NCI-H69 (cell line): ENCODE results near the gene NTF3.

ENCODE experiments used
- DNase-seq: peaks from one replicate; lab custom pipeline; 2025; lab: John Stamatoyannopoulos, UW

NTF3 gene

DNA sequence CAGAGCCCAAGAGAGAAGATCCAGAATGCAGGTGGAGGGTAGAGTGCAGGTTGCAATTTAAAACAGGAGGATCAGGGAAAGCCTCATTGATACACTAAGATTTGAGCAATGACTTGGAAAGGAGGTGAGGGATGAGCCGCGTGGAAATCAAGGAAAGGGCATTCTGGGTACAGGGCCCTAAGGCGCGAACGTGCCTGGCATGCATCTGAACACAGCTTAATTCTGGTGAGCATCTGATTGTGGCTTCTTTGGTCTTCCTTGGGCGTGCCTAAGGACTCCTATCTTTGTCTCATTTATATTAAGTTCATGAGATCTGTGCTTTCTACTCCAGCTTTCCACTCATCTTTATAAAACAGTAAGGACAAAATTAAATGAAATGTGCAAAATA lies 79.3 kb downstream of the NTF3 start:
- no peak for DNase-seq

DNA sequence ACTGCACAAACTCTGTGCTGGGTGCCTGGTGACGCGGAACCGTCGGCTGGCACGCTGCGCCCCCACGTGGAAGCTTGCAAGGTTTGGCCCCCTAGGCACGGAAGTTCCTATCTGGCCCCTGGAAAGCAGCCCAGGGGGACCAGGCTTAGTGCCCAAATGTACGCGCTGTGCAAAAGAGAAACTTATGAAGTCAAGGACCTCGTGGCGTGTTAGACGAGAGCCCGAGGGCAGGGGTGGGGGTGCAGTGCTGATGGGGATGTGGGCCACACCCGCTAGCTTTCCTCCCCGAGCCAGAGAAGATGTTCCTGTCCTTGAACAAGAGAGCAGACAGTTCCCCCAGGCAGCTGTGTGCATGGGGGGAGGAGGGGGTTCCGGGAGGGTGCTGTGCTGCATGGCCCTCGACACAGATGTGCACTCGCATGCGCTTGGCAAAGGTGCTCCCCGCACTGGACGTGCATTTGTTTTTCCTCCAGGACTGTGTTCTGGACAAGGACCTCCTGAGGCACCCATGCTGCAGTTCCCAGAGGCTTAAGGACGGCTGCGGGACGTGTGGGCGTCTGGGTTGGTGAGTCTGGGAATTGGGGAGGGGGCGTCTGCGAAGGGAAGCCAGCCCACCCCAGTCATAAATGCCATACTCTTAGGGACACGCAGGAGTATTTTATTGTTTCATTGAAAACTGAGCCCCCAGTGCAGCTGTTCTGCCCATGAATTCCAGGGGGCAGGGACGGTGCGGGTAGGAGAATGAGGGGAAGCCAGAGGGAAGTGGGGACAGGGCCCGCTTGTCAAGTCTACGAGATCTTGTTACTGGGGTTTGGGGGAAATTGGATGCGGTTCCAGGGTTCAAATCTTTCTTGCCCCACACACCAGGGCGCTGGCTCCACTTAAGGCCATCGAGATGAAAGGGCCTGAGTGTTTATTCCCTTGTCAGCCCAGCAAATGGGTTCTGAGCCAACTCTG lies 80.0 kb downstream of the NTF3 start:
- no peak for DNase-seq

DNA sequence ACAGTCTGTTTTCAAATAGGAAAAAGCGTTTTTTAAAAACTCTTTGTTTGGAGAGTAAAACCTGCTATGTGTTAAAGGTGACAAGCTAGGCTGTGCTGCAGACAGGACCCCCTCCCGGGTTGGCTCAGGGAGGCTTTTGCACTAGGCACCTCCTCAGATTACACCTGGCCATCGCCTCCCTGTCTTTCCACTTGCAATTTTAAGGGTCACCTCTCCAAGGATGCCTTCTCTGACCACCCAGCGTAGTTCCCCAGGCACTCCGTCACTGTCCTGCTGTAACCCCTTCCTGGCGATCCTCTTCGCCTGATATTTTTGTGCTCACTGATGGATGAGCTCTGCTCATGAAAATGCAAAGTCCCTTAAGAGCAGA lies 80.7 kb downstream of the NTF3 start:
- DNase-seq, result no peak

DNA sequence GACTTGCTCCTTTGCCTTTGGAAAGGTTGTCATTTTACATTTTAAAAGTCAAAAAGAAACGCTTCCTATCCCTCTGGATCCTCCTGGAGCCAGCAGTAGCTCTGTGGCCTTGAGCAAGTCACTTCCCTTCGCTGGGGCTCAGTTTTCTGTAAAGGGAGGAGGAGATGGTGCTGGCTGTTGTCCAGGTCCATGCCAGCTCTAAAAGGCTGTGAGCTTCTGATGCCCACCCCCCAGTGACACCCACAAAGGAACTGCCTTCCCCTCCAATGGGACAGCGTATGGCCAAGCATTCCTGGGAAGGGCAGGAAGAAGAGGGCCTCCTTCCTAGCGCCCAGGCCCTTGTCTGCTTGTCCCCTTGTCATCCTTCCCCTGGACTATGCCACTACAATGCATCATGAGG lies 81.5 kb downstream of the NTF3 start:
- no peak for DNase-seq

DNA sequence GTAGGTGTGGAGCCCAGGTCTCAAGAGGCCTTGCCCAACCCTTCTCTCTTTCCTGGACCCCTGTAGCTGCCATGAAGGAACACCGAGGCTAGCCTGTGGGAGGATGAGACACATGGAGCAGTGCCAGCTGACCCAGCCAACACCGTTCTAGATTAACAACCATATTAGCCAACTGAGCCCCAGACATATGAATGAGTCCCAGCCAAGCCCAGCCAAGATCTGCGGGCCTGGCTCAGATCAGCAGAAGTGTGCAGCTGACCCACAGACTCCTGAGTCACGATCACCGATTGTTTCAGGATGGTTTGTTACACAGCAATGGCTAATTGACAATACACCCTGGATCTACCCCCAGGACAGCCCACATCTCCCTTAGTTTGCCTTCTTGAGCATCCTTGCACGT lies 82.1 kb downstream of the NTF3 start:
- no peak for DNase-seq

DNA sequence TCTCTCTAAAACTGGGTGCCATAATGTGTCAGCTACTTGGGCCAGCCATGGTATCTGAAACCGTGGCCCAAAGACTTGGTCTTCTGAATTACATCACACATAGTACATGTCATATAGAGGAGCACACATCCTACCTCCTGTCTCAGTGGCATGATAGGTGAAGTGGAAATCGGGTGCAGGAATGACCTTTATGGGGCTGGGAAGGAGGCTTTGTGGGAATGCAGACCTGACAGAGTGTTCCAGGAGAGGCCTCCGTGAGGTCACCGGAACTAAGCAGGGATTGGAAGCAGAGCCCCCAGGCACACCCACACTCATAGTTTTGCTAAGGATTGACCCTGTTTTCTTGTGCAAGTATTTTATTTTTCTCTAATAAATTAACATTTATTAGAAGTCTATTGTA lies 82.6 kb downstream of the NTF3 start:
- DNase-seq, result no peak

DNA sequence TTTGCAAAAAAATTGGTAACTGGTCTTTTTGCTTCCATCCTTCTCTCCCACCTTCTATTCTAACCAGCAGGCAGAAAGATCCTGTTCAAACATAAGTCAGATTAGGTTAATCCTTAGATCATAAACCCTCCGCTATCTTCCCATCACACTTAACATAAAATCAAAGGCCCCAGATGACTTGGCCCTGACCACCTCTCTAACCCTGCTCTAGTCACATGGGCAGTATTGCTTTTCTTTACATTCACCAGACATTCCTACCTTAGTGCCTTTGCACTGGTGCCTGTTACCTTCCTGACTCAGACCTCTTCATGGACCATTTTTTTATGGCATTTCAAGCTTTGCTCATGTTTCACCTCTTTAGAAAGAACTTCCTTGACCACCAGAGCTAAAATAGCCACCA lies 83.5 kb downstream of the NTF3 start:
- DNase-seq, result no peak

DNA sequence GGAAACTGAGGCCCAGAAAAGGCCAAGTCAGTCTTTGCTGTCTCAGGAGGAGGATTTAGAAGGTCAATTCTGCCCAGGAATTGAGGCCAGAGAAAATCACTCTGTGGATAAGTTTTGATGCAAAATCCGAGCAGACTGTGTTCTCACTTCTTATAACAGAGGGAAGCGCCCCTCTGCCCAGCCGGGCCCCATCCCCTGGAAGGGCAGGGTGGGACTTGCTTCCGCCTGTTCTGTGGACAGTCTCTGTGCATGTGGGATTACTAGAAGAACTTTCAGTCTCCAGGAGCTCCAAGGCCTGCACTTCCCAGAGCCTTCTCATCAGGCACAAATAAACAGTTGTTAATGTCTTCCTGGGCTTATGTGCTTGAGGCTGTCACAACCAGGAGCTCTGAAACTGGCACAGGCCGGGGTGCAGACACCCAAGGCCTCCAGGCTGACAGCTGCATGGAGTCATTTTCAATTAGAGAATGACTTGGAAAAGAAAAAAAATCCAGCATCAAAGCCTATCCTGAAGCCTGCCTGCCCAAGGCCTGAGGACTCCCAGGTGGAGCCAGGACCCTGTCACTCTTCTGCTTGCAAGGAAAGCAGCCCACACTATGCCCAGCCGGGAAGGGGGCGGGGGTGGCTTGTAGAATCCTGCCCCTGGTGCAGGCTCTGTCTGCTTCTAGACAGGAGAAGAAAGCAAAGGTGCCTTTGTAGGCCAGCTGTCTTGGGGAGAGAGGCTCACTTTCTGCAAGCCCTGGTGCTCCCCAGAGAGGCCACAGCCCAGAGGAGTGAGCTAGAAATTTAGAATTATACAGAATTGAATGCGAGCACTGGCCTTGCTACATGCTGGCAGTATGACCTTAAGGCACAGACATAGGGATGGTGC lies 84.7 kb downstream of the NTF3 start:
- no peak for DNase-seq

DNA sequence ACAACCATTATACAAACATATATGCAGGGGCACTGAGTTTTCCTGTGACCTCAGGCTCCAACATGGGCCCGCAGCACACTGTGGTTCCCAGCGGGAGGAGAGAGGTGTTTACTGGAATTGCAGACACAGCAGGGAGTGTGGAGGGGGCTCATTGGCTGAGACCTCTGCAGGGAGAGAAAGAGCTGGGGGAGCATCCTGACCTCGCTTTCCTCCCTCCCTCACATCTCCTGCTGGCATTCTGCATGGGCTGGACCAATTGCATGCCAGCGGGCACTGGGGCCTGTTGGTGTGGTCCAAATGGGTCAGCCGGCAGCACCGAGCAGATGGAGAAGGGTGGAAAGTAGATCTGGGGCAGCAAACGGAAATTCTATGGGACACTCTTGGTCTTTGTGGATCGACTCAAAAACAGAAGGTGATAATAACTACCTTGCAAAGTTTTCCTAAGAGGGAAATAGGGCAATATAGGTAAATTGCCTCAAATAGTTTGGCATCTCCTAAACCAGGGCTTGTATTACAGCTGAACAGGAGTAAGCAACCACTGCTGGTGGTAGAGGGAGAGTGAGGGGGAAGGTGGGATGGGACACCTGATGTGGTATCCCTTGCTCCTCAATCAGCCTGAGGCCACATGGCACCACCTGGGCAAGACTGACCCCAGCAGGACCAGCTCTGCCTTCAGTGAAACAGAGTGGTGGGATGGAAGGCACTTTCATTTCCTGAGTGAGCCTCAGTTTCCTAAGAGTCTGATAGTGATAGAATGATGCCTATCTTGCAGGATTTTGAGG lies 86.9 kb downstream of the NTF3 start:
- peak; percentile 15 for DNase-seq

DNA sequence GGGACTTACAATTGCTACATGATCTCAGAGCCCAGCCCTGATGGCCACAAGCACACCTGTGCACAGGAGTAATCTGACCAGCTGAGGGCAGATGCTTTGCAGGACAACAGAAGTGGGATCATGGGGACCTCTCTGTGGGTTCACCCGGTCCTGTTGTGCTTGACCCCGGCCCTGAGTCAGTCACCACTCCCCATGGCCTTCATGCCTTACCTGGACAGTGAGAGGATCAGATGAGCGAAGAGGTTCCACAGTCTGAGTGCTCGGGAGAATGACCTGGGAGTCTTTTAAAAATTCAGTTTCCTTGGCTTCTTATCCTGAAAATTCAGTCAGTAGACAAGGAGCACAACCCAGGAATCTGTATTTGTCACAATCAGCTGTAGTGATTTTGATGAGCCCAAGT lies 88.1 kb downstream of the NTF3 start:
- no peak for DNase-seq

DNA sequence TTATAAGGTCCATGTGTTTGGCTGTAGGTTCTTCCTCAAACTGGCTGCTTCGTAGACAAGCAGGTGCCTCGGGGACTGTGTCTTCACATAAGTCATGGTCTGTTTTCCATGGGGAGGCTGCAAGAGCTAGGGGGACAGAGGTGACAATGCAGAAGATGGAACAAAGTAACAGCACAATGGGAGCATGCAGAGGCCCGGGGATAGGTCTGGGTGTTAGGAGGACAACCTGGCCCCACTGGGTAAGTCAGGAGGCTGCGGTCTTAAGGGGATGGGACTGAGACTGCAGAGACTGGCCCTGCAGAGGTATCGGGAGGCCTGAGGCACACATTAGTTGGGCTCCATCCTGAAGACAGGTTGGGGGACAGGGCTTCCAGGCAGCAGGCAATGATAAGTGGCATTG lies 88.9 kb downstream of the NTF3 start:
- no peak for DNase-seq

DNA sequence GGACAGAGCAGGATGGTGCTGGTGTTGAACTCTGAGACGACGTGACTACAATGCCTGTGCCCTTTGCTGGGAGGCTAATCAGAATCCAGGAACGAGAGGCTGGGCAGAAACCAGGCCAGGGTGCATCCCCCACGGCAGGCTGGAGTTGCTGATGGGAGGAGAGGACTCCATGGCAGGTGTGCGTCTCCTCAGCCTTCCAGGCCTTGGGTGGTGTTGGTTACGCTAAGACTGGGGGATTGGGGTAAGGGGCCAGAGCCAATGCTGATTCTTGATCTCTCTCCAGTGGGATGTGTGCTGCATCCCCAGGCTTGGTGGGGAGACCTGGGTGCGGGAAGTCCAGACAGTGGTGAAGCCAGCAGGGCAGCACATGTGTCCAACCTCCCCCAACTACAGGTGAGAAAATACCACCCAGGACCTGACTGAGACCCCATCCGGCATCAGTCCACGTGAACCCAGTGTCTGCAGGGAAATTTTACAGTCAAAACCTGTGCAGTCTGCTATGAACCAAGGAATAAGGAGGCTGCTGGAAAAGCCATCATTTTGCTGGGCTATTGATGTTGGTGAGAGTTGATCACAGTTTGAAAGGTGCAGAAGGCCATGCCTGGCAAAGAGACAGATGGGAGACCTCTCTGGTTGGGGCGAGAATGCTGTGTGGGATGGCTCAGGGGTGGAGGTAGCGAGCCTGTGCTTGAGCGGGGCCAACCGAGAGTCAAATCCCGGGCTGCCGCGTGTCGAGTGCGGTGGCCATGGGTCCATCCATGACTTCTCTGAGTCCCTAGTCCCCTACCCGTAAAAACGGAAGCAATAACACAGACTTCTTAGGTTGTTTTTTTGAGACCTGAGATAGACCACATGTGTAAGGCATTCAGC lies 89.8 kb downstream of the NTF3 start:
- DNase-seq, result no peak

DNA sequence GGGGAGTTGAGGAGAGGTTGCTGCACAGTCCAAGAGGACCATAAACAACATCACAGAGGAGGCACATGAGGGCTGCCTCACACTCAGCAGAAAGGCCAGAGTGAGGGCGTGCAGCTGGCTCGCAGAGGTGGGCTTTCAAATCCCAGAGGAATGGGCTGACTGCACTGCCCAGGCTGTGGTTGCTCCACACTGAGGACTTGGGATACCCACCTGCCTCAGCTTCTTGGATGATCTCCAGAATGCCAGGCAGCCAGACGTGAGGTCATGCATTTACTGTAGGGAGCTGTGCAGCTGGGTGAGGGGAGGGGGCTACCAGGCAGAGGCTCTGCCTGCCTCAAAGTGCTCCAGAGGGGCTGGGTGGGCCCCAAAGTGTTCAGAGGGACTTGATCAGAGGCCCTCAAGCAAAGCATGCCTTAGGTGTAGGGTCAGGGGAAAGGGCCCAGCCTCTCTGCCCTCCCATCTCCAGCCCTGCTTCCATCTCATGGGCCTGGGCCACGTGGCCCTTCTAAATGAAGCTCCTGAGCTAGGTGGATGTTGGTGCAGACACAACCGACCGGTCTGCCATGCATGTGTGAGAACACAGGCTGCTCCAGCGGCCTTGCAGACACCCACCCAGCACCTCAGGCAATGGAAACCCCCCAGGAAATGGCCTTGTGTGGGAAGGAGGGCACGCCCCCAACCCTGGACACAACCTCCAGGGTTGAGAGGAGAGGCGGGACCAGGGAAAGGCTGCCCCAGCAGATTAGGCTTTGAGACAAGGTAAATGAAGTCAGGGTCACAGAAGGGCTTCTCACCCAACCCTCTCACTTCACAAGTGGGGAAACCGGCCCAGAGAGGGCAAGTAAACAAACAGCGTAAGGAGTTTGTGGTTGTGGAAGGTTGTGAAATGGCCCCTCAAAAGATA lies 90.8 kb downstream of the NTF3 start:
- peak; percentile 66 for DNase-seq

DNA sequence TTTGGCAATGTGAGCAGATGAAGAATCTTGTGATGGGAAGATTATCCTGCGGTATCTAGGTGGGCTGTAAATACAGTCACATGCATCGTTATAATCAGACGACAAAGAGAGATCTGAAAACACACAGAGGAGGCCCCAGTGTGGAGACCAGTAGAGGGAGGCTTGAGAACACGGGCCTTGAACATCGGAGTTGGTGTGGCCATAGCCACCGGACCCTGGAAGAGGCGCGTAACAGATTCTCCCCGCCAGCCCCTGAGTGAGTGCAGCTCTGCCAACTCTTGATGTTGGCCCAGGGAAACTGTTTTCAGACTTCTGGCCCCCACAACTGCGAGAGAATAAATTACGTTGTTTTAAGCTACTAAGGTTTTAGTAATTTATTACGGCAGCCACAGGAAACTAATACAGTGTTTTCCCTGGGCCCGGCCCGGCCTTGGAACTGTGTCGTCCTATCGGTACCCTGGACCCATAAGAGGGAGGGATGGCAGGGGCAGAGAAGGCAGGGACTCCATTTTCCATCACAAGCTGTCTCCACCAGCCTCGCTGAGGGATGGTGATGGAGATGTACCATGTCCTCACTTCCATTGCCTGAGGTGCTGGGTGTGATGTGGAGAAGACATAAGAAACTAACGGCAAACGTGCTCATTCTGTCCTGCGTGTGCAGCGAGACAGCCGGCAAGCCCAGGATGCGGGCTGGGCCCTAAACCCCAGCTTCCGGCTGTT lies 91.6 kb downstream of the NTF3 start:
- DNase-seq, result no peak

DNA sequence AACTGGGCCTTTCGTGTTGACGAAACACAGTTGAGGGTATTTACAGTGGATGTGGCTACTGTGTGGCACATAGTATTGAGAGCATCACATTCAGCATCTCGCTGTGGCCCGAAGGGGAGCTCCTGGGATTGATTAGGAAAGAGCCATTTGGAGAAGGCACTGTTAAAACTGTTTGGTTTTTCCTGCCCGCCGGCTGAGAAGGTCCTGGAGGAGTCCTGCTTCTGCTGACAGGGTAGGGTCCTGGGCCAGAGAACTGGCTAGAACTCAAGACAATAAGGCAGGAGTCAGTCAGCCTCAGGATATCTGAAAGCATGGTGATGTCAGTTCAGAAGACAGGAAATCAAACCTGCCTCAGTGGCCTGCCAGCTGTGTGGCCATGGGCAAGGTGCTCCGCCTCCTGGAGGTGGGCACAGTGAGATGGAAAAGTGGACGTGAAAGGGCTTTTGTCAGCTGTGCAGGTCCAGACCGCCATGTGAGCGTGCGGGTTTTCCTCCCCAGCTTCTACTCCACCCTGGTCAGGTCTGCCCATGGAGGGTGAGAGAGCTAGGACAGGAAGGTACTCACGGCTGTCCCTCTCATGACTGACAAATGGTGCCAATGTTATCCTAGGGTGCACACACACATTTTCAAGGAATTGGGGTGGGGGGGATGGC lies 92.3 kb downstream of the NTF3 start:
- no peak for DNase-seq

DNA sequence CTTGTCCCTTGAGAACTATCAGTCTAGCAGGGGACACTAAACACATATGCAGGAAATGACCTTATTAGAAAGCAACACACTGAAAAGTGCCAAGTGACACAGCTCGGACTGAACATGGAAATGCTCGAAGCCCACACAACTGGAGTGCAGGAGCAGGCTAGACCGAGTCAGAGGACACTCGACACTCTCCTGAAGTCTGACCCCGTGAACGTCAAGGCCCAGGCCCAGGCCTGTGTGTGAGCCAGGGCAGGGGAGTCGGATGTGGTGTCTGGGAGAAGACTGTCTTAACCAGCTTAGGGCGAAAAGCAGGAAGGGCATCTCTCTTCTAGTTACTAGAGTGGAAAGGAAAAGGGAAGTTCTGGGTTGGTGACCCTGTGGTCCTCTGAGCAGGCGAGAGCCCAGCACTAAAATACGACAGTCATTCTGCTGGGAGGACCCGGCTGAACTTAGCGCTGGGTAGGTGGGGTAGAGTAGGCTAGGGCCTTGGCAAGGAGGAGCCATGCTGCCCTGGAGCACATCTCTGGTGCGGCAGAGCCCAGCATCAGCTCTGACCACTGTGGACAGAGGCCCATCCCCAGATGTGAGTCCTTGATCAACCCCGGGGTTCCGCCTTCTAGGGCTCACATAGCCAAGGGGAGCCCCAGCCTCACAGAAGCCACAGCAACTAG lies 93.0 kb downstream of the NTF3 start:
- DNase-seq, result no peak

DNA sequence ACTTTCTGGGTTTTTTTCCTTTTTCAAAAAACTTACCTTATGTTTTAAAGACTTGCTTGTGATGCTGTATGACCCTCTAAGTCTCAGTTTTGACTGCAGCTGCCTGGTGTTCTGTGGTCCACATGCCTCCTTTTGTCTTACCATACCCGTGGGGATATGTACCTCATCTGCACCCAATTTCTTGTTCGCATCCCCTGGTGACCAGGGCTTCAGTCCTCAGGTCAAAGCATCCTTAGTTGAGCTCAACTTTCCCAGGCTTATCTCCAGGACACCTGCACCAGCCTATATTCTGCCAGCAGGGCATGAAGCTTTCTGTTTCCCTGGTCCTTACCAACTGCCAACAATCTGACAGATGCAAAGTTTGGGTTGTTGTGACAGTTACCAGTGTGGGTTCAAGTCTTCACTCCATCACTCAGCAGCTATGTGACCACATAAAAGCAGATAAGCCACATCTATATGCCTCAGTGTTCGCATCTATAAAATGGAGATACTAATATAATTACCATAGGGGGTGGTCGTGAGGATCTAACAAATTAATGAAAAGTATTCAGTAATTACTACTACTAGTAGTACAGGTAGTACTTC lies 94.0 kb downstream of the NTF3 start:
- no peak for DNase-seq

DNA sequence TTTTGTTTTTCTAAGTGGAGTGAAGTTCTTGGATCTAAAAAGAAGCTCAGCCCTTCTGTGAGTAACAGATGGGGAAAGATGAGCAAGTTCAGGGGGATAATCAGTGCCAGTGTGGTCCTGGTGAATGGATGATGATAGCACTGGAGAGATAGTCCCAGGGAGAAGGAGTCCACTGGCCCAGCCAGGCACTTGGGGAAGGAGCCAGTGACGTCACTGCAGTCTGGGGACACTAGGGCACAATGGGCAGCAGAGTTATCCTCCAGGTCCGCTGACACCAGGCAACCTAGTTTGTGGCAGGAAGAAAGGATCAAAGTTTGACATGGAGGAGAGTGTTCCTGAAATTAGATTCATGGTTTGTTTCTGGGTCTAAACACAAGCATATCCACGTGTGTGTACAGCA lies 101.5 kb downstream of the NTF3 start:
- DNase-seq, result no peak
